SK-N-SH (cell line): ENCODE measurements around the gene SAYSD1. TPM values are rescaled to one million over a fixed set of nuclear protein-coding genes. Genes with fewer than 3 reads are reported as not detected.

ENCODE experiments used
- CTCF ChIA-PET: fragments of 300-600, 350-600 bp; formaldehyde crosslinking; extraction: SDS; loops from one replicate; lab custom pipeline; 2021; lab: Yijun Ruan, JAX
- POLR2A ChIA-PET: fragments of 350-600 bp; sonication (Branson Sonifier 250); formaldehyde crosslinking; extraction: SDS; loops from one replicate; lab custom pipeline; 2020; ENCODE audit warnings: antibody characterized with exemption, inconsistent platforms; lab: Yijun Ruan, JAX
- DNase-seq: peaks from one replicate; pipeline ENCODE4 v3.0.0; 2012
- H2AFZ ChIP-seq: fragments of 200-600 bp; sonication (generic); 2 replicates; pipeline ENCODE4 v1.8.1; 2016; ENCODE audit warnings: antibody characterized with exemption, mild to moderate bottlenecking, low read depth
- H3F3A ChIP-seq: fragments of 200-600 bp; sonication (generic); replicated peaks from 2 replicates; pipeline ENCODE3; 2016; ENCODE audit warnings: antibody characterized with exemption, mild to moderate bottlenecking; ENCODE audit not compliant: insufficient read depth
- H3K27ac ChIP-seq, 2 experiments: fragments of 200-500 bp in 1 of 2; fragments of 200-600 bp in 1 of 2; sonication (Bioruptor generic) in 1 of 2; sonication (generic), shearing (Covaris generic) in 1 of 2; 2 replicates each; pipeline versions ENCODE4 v1.5.1 to v1.6.1; 2014 to 2016; ENCODE audit warnings: low read depth in 2 of 2, inconsistent platforms in 1 of 2, low read length in 1 of 2, mild to moderate bottlenecking in 1 of 2, mixed read lengths in 1 of 2
- H3K27me3 ChIP-seq: fragments of 200-600 bp; sonication (generic), shearing (Covaris generic); 2 replicates; pipeline ENCODE4 v1.6.1; 2016; ENCODE audit warnings: mixed run types; ENCODE audit not compliant: insufficient read depth
- H3K36me3 ChIP-seq, 2 experiments: fragments of 200-500 bp in 1 of 2; fragments of 200-600 bp in 1 of 2; sonication (Bioruptor generic) in 1 of 2; sonication (generic) in 1 of 2; replicated peaks in 1 of 2; 2 replicates each; pipeline versions ENCODE3 to v1.5.1; 2014 to 2016; ENCODE audit warnings: low read length in 1 of 2, mild to moderate bottlenecking in 1 of 2; ENCODE audit not compliant: insufficient read depth in 2 of 2, control insufficient read depth in 1 of 2
- H3K4me1 ChIP-seq, 2 experiments: fragments of 200-500 bp in 1 of 2; fragments of 200-600 bp in 1 of 2; sonication (Bioruptor generic) in 1 of 2; sonication (generic), shearing (Covaris generic) in 1 of 2; 2 replicates each; pipeline versions ENCODE4 v1.5.1 to v1.6.1; 2014 to 2016; ENCODE audit warnings: low read depth in 1 of 2, low read length in 1 of 2, mixed run types in 1 of 2; ENCODE audit not compliant: insufficient read depth in 2 of 2, control insufficient read depth in 1 of 2
- H3K4me2 ChIP-seq: fragments of 200-600 bp; sonication (generic), shearing (Covaris generic); 2 replicates; pipeline ENCODE4 v1.6.1; 2017; ENCODE audit warnings: mixed run types
- H3K4me3 ChIP-seq, 2 experiments: fragments of 200-500 bp in 1 of 2; fragments of 200-600 bp in 1 of 2; sonication (Bioruptor generic) in 1 of 2; sonication (generic), shearing (Covaris generic) in 1 of 2; 2 replicates each; pipeline versions ENCODE4 v1.5.1 to v1.8.1; 2014 to 2016; ENCODE audit warnings: low read depth in 2 of 2, inconsistent platforms in 1 of 2, low read length in 1 of 2, mild to moderate bottlenecking in 1 of 2, mixed read lengths in 1 of 2, moderate library complexity in 1 of 2
- H3K79me2 ChIP-seq: fragments of 200-600 bp; sonication (generic); 2 replicates; pipeline ENCODE4 v1.8.1; 2017; ENCODE audit warnings: mild to moderate bottlenecking; ENCODE audit not compliant: insufficient read depth
- H3K9ac ChIP-seq: fragments of 200-600 bp; sonication (generic); 2 replicates; pipeline ENCODE4 v1.6.1; 2017; ENCODE audit warnings: mixed run types
- H3K9me2 ChIP-seq: fragments of 200-600 bp; sonication (generic); 2 replicates; pipeline ENCODE4 v1.6.1; 2017; ENCODE audit warnings: mixed run types
- H3K9me3 ChIP-seq: fragments of 200-600 bp; sonication (generic); 2 replicates; pipeline ENCODE4 v1.6.1; 2017; ENCODE audit warnings: mixed run types, mild to moderate bottlenecking, moderate library complexity
- H4K20me1 ChIP-seq: fragments of 200-600 bp; sonication (generic); 2 replicates; pipeline ENCODE4 v1.6.1; 2017; ENCODE audit warnings: mild to moderate bottlenecking, mixed run types; ENCODE audit not compliant: insufficient read depth
- CHD2 ChIP-seq: fragments of 150-350 bp; IDR thresholded peaks from 2 replicates; pipeline ENCODE4 v1.6.1; 2018; ENCODE audit warnings: low read length; ENCODE audit not compliant: partially characterized antibody
- ELF1 ChIP-seq: IDR thresholded peaks from 2 replicates; pipeline ENCODE4 v1.4.0; 2012
- EP300 ChIP-seq, 2 experiments: IDR thresholded peaks; 2 replicates each; pipeline versions ENCODE4 v1.4.0 to v1.6.1; 2012; ENCODE audit warnings: borderline replicate concordance in 1 of 2, low read depth in 1 of 2, low read length in 1 of 2
- EZH2phosphoT487 ChIP-seq: fragments of 200-600 bp; sonication (generic); IDR thresholded peaks from 2 replicates; pipeline ENCODE4 v1.6.1; 2017; ENCODE audit warnings: low read depth, mixed run types, mild to moderate bottlenecking, antibody characterized with exemption, moderate library complexity, borderline replicate concordance
- JUND ChIP-seq: IDR thresholded peaks from 2 replicates; pipeline ENCODE4 v1.4.0; 2012
- MAX ChIP-seq: IDR thresholded peaks from 2 replicates; pipeline ENCODE4 v1.4.0; 2012; ENCODE audit warnings: low read depth
- NRF1 ChIP-seq: IDR thresholded peaks from 2 replicates; pipeline ENCODE4 v1.6.1; 2012; ENCODE audit warnings: low read depth, mild to moderate bottlenecking, low read length
- POLR2AphosphoS5 ChIP-seq: IDR thresholded peaks from 2 replicates; pipeline ENCODE4 v1.6.1; 2012; ENCODE audit warnings: low read depth, low read length
- RAD21 ChIP-seq: IDR thresholded peaks from 2 replicates; pipeline ENCODE4 v1.6.1; 2012; ENCODE audit warnings: mild to moderate bottlenecking, low read length
- RCOR1 ChIP-seq: fragments of 150-350 bp; IDR thresholded peaks from 2 replicates; pipeline ENCODE4 v1.6.1; 2017; ENCODE audit warnings: antibody characterized with exemption, low read length
- REST ChIP-seq: IDR thresholded peaks from 2 replicates; pipeline ENCODE4 v1.6.1; 2012; ENCODE audit warnings: mild to moderate bottlenecking, low read depth, low read length, moderate library complexity
- TAF1 ChIP-seq: IDR thresholded peaks from 2 replicates; pipeline ENCODE4 v1.6.1; 2012; ENCODE audit warnings: low read depth, mild to moderate bottlenecking, low read length, moderate library complexity, borderline replicate concordance
- TEAD4 ChIP-seq: IDR thresholded peaks from 2 replicates; pipeline ENCODE4 v1.4.0; 2012; ENCODE audit warnings: mild to moderate bottlenecking, borderline replicate concordance; ENCODE audit not compliant: insufficient read depth
- USF1 ChIP-seq: IDR thresholded peaks from 2 replicates; pipeline ENCODE4 v1.4.0; 2012; ENCODE audit warnings: low read depth, borderline replicate concordance
- YY1 ChIP-seq: IDR thresholded peaks from 2 replicates; pipeline ENCODE4 v1.4.0; 2012; ENCODE audit warnings: low read depth, mild to moderate bottlenecking
- ZBTB33 ChIP-seq: IDR thresholded peaks from 2 replicates; pipeline ENCODE4 v1.4.0; 2012; ENCODE audit warnings: low read depth, borderline replicate concordance
- WGBS: methylation state at CpG from one replicate; pipeline ENCODE4 v1.1.6; 2017; ENCODE audit warnings: low lambda C conversion rate; 5-methylcytosine and 5-hydroxymethylcytosine counted together
- polyA plus RNA-seq, 3 experiments: library from polyadenylated mRNA; depleted of rRNA; stranded (reverse); fragments of >200 nt; gene quantifications; 2 replicates each; pipeline ENCODE4 v1.2.3, GENCODE V29; 2012

The SAYSD1 gene
- polyA plus RNA-seq, 1 of the 3 experiments (the other 2 are of a cell fraction) = 6.1 TPM

GRCh38 chr6:39080246-39080875 is 34.6 kb downstream of the SAYSD1 start:
- Histone ChIP-seq H3K4me1 (peaks cover 0 to 14% of the 10 kb centered on the region in 2 experiments; a peak in 1 of 4 replicates), H3K36me3 (no peaks in the 10 kb centered on the region), H3K4me2 (no peak overlapping the region), H3K27me3 (no peaks in the 10 kb centered on the region), H3K79me2 (no peaks in the 10 kb centered on the region), H3K4me3 (no peak overlapping the region), H3K9me2 (no peaks in the 10 kb centered on the region), H3K9me3 (no peaks in the 10 kb centered on the region), H3K27ac (no peak overlapping the region), H4K20me1 (no peaks in the 10 kb centered on the region), H3K9ac (no peak overlapping the region), H2AFZ (no peak overlapping the region), H3F3A (no peaks in the 10 kb centered on the region)
- TF ChIP-seq ELF1 = no peak
- TF ChIP-seq CHD2 = no peak
- TF ChIP-seq TEAD4 = no peak
- no peak for TF ChIP-seq POLR2AphosphoS5
- no peak for TF ChIP-seq ZBTB33
- no peak for TF ChIP-seq EZH2phosphoT487
- no peak for TF ChIP-seq NRF1
- no peak for TF ChIP-seq JUND
- no peak for TF ChIP-seq USF1
- no peak for TF ChIP-seq REST
- no peak for TF ChIP-seq YY1
- no peak for TF ChIP-seq RAD21
- TF ChIP-seq MAX = no peak
- no peak for TF ChIP-seq RCOR1
- no peak for TF ChIP-seq TAF1
- TF ChIP-seq EP300 (IDR thresholded peaks at IDR 0.05; ENCODE audit: borderline replicate concordance in 1 of 2, low read depth in 1 of 2, low read length in 1 of 2) = no peak
- ChIA-PET CTCF (interaction anchor here (1.7 kb wide), 1 partner anchor 11 kb away, joined by 7 read pairs; no protein-coding TSS in a partner anchor), POLR2A (no interaction called here)
- WGBS = 43% methylated on average over 4 of the region's 5 CpGs
- no peak for DNase-seq
